Measurements from ENCODE around the gene EPHB1.

- TF ChIP-seq CTCF (IDR thresholded peaks at IDR 0.05), result no peak
- TF ChIP-seq POLR2A (IDR thresholded peaks at IDR 0.05), result no peak
Measured at GRCh38 chr3:134765468-134765867, 29.6 kb upstream of the EPHB1 start.
